Coronary artery (tissue), 2 donors: ENCODE data around the gene SPON2.
A peak's percentile ranks its signal among the peaks of the same experiment; 100 is the strongest.

Experiments used
- DNase-seq: peaks from one replicate; pipeline ENCODE4 v3.0.0-alpha.2; 2017; ENCODE audit warnings: low spot score
- H3K27ac ChIP-seq, 2 donors: fragments of 200-600 bp; sonication (generic); one replicate each; pipeline ENCODE4 v1.5.1; 2016 to 2019
- H3K4me3 ChIP-seq: fragments of 200-600 bp; sonication (generic); 2 replicates; pipeline ENCODE4 v1.5.1; 2016; ENCODE audit warnings: mild to moderate bottlenecking, moderate library complexity
- CTCF ChIP-seq: fragments of 200-600 bp; sonication (generic); IDR thresholded peaks from one replicate; pipeline ENCODE4 v1.5.1; 2019; ENCODE audit warnings: antibody characterized with exemption

Gene SPON2

GRCh38 chr4:1179976-1180375 is 7.6 kb upstream of the SPON2 start:
- no peak for TF ChIP-seq CTCF
- H3K4me3 ChIP-seq: no peak overlapping the region

GRCh38 chr4:1179089-1179441 is 6.7 kb upstream of the SPON2 start:
- H3K27ac ChIP-seq: no peak overlapping the region
- no peak for DNase-seq
- TF ChIP-seq CTCF: no peak
- H3K4me3 ChIP-seq: no peak overlapping the region

More at GRCh38 chr4:1179976-1180375, 7.6 kb upstream of the SPON2 start:
- H3K27ac ChIP-seq: no peak overlapping the region
- no peak for DNase-seq

- DNase-seq: no peak
- H3K4me3 ChIP-seq: no peak overlapping the region
- no peak for TF ChIP-seq CTCF
- no peak overlapping the region for H3K27ac ChIP-seq
Observed at GRCh38 chr4:1178300-1179088, 6.1 kb upstream of the SPON2 start.

GRCh38 chr4:1177274-1178141 is 5.1 kb upstream of the SPON2 start:
- no peak for TF ChIP-seq CTCF
- no peak overlapping the region for H3K27ac ChIP-seq

GRCh38 chr4:1176398-1177273 is 4.3 kb upstream of the SPON2 start:
- Histone ChIP-seq H3K4me3 (no peak overlapping the region), H3K27ac (no peak overlapping the region)
- TF ChIP-seq CTCF: no peak
- no peak for DNase-seq

More at GRCh38 chr4:1177274-1178141, 5.1 kb upstream of the SPON2 start:
- no peak overlapping the region for H3K4me3 ChIP-seq
- no peak for DNase-seq

GRCh38 chr4:1175635-1176229 is 3.3 kb upstream of the SPON2 start:
- DNase-seq: no peak
- Histone ChIP-seq H3K4me3 (no peak overlapping the region), H3K27ac (peak overlapping the region in 1 of 2 donors; percentile 48)
- no peak for TF ChIP-seq CTCF
